Left hindlimb (tissue), 1 donor: ENCODE results near the gene VTCN1.
"Not testable (repeated sequence)": the region's sequence is repeated elsewhere in the genome, so short reads cannot be mapped to it uniquely, and the experiment has no call there.

Experiments used
- DNase-seq: peaks from one replicate; pipeline ENCODE4 v3.0.0-alpha.2; 2018

Gene VTCN1

DNA sequence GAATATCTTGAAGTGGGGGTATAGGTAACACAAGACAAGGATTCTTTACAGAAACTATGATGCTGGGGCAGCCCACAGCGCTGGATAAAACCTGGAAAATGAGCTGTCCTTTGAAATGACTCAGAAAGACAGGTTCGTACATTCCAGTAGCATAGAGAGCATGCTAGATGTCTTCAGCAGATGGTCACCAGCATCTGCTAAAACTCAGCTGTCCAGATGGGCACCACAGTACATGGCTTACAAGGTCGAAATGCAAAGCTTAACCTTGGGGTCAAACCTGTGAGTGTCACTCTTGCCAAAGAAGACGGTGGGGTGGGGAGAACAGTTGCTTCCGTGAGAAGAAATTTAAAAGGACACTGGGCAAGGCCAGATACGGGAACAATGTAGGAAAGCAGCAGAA lies 47.9 kb downstream of the VTCN1 start:
- DNase-seq = no peak

DNA sequence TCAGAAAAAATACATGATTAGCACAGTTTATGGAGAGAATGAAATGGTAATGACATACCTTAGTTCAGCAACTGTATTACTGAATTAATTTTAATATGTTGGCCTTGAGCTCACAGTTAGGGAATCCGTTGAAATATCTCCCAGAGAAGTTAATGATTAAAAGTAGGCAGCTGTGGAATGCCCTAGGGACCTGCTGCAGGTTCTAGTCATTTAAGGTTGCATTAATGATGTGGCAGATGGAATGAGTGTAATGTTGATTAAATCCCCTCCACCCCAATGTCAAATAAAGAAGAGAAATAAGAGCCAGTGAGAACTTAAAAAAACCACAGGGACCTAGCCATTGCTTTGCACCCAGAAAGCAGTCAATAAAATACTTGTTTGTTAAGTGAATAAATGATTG lies 48.8 kb downstream of the VTCN1 start:
- DNase-seq = no peak

DNA sequence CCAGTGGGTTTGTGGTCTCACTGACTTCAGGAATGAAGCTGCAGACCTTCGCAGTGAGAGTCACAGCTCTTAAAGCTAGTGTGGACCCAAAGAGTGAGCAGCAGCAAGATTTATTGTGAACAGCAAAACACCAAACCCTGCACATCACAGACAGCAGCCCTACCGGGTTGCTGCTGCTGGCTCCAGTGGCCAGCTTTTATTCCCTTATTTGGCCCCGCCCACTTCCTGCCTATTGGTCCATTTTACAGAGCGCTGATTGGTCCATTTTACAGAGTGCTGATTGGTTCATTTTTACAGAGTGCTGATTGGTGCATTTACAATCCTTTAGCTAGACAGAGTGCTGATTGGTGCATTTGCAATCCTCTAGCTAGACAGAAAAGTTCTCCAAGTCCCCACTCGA lies 59.4 kb downstream of the VTCN1 start:
- DNase-seq = not testable (repeated sequence)

DNA sequence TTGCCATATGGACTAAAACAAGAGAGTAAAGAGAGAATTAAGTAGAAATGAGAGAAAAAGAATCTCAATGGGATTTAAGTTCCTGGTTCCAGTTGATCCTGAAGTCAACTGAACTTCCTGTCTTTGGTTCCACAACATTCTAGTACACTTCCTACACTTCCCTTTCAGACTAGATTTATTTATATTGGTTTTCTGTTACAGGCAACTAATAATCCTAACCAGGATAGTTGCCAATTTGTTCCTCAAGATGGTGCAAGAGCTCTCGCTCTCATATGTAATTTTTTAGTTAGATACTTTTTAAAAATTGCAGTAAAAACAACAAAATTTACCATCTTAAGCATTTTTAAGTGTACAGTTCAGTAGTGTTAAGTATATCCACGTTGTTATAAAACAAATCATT lies 60.4 kb downstream of the VTCN1 start:
- no peak for DNase-seq

DNA sequence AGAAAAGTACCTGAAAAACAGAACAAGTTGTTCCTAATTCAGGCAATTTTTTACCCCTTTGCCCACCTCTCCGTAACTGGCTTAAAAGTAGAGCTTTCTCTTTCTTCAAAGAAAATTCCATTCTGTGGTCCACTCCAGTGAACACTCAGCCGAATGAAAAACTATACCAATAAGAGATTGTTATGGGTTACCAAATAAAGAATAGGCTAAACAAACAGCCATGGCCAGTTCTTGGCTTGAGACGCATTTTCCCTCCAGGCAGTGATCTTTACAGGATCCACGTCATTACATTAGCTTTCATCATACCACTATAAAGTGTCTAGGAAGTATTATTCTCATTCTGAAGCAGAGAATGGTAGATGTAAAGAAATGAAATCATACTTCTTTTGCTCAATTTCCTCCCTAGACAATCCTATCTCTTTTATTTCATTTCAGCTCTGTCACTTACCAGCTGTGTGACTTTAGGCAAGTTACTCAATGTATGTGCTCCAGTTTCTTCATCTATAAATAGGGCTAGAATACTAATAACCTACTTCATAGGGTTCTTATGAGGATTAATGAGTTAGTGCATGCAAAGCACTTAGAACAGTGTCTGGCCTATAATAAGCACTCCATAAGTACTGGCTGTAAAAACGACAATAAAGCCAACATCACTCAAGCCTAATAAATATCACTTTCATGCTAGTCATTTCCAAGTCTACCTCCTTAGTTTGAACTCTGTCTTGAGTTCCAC lies 62.7 kb downstream of the VTCN1 start:
- DNase-seq = no peak

DNA sequence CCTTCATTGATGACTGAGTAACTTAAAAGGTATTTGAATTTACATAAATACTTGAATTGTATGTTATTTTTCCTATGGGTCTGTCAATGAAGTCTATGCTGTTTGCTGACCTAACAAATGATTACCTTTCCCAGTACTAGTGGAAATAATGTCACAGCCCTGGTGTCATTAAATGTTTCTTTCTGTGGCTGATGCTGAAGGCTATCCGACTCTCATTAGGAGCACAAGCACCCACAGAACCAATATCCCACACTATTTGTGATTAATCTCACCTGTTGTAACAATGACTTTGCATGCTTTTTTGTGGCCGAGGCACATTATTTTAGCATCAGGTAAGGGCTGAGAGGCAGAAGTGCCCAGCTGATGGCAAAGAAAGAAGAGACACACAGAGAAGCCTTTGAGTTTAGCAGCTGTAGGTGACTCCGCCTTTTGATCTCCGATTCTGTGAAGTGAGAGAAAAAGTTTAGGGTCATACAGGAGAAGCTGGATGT lies 63.3 kb downstream of the VTCN1 start:
- no peak for DNase-seq

DNA sequence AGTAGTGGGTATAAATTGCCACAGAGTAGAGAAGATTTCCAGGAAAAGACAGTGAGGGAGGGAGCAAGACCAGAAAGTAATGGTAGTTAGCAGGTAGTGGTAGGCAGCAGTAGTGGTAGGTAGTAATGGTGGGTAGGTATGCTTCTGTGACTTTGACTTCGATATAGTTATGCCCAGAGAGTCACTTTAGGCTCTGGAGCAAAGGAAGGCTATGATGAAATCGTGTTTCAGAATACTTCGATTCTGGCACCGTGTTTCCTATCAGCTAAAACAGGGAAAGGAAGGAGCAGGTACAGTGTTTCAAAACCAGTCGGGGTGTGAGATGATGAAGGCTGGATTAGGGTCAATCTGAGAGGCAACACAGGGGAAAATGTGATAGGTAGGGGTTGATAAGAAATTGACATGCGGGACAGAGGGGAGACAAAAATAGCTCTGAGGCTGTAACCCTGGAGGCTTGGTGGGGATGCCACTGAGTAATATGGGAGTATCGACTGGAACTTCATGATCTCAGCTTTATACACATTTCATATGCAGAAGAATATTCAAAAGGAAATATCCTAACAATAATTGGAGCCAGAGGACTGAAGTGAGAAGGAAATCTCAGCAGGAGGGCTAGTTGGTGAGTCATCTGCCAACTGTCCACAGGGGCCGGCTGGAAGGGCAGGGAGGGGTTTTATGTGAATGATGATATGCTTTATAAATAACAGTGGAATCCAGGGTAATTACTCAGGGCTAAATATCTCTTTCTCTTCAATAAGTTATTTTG lies 64.0 kb downstream of the VTCN1 start:
- DNase-seq = no peak

DNA sequence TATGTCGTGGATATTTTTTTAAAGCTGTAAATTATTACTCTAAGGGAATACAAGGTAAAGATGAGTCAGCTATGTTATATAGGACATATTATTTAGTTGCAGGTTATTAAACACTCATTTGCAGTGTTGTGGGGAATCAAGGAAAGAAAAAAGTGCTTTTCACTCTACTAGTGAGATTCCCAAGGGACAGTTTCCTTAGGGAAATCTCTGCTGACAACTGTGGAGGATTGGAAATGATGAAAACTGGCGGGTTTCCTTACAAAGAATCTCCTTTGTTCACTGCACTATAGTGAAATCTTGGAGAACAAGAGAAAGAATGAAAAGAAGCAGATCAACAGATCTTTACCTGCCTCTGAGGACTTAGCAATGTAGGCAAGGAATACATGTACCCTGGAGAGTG lies 64.7 kb downstream of the VTCN1 start:
- no peak for DNase-seq

DNA sequence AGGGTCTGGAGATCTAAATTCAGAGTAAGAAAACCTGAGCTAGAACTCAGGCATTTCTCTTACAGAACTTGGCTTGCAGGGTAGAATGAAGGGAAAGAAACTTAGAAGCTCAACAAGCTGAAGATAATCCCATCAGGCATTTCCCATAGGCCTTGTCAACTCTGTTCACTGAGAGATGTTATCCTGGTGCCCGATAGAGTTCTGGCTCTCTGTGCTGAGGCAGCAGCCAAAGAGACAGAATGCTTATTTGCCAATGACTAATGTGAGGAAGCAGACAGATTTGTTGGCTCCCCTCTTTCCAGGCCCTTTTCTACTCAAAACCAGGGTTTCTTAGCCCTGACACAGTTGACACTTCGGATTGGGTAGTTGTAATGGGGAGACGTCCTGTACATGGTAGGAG lies 66.9 kb downstream of the VTCN1 start:
- DNase-seq = no peak

DNA sequence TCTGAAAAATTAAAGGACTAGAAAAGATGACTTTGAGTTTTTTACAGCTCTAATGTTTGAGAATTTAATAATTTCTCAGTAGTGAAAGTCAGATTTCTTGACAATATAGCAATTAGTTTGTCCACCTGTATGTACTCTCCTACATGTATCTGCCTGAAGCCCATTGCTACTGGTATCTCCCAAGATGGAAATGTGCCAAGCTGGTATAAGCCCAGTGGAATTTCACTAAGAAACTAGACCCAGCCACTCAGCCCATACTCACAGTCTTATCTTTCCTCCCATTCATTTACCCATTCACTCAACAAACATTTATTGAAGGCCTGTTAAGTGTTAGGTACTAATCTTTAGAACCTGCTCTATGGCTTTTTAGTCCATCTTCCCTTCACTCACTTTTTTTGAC lies 67.6 kb downstream of the VTCN1 start:
- no peak for DNase-seq

DNA sequence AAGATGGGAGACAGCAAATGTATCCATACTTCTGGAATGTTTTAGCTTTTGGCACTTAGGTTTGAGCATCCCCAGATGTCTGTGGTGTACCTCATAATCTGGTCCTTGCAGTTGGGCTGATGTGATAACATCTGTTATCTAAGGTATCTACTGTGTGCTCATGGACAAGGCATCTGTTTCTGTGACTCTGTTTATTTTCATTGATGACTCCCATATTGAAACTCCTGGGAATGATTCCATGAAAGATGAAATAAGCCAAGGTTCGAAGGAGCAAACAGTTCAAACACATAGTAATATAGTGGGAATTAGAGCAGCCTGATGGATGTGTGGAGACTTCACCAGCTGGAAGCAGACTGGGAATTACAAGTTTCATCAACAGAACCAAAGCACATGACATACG lies 68.5 kb downstream of the VTCN1 start:
- DNase-seq = no peak

DNA sequence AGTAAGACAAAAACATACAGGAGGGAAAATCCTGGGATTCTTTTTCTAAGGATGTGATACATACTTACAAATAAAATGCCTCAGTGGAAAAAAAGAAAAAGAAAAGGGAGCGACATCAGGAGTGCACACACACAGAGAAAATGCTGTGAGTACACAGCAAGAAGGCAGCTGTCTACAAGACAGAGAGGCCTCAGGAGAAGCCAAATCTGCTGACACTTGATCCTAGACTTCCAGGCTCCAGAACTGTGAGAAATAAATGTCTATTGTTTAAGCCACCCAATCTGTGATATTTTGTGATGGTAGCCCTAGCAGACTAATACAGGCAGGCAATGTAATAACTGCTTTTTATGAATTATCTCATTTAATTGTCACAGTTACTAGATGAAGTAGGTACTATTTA lies 72.2 kb downstream of the VTCN1 start:
- no peak for DNase-seq

DNA sequence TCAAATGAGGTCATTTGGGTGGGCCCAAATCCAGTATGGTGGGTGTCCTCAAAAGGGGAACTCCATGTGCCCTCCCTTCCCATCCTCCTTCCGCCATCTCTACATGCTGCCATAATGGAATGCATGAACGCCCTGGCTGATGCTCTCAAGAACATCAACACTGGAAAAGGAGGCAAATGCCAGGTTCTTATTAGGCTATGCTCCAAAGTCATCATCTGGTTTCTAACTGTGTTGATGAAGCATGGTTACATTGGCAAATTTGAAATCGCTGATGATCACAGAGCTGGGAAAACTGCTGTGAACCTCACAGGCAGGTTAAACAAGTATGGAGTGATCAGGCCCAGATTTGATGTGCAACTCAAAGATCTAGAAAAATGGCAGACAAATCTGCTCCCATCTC lies 72.6 kb downstream of the VTCN1 start:
- DNase-seq = no peak

DNA sequence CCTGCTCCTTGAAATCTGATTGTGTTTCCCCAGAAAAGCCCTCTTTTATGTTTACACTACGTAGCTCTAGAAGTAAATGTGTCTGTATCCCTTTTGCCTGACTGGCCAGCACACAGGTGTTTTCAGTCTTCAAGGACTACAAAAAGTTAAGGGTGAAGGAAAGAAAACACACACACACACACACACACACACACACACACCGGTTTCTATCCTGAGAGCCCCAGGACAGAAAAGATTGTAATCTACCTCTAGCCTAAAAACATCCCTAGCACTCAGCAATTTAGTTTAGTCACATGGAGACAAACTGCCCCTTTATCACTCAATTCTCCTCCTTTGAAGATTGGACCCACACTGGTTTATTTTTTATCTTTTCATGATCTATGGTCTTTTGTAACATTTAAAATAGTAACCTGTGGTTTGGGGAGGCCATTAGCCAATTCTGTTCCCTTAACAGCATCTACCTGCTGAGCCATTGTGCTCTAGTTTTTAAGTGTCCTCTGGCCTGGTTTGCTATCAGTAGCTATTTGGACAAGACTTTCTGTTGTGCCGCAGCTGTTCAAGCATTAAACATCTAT lies 73.4 kb downstream of the VTCN1 start:
- DNase-seq = no peak

DNA sequence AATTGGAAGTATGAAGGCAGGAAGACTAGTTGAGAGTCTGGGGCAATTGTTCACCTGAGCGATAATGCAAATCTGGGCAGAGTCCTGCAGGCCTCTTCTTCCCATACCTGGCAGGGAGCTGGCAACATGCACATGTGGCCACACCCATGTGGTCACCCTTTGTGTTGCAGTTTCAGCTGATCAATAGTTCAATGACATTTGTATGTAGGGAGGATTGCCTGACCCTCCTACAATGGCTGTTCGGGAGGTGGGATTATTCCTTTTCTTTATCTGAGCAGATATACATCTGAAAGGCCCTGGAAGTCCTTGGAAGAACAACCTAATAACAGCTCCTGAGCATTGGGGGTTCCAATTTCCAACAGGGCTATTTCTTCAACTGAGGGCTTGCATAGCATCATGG lies 74.0 kb downstream of the VTCN1 start:
- no peak for DNase-seq

DNA sequence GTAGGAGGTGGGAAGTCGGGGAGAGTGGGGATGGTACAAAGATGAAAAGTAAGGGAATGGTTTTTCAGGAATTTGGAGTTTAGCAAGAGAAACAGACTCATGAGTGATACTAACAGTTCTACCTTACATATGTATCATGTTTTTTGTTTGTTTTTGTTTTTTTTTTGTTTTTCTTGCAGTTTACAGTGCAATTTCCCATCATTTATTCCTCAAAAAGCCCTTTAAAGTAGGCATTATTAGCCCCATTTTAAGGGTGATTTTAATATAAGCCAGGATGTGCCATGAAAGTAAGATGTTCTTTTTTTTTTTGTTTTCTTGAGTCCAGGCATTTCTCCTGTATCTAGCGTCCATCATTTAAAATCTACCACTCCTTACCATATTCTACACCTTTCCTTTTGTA lies 75.4 kb downstream of the VTCN1 start:
- no peak for DNase-seq

DNA sequence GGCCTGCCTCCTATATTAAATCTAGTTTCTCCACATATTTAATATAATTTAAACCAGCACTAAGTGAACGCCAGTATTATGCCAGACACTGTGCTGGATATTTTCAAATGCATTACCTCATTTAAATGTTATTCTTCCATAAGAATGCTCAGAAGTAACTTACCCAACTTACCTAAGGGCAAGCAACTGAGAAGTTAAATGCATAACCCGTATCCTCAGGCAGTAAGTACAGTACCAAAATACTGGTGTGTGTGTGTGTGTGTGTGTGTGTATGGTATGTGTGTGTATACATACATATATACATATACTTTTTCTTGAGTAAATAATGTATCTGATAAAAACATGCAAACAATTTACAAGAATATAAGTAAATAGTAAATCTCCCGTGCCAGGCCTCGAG lies 80.2 kb downstream of the VTCN1 start:
- no peak for DNase-seq

DNA sequence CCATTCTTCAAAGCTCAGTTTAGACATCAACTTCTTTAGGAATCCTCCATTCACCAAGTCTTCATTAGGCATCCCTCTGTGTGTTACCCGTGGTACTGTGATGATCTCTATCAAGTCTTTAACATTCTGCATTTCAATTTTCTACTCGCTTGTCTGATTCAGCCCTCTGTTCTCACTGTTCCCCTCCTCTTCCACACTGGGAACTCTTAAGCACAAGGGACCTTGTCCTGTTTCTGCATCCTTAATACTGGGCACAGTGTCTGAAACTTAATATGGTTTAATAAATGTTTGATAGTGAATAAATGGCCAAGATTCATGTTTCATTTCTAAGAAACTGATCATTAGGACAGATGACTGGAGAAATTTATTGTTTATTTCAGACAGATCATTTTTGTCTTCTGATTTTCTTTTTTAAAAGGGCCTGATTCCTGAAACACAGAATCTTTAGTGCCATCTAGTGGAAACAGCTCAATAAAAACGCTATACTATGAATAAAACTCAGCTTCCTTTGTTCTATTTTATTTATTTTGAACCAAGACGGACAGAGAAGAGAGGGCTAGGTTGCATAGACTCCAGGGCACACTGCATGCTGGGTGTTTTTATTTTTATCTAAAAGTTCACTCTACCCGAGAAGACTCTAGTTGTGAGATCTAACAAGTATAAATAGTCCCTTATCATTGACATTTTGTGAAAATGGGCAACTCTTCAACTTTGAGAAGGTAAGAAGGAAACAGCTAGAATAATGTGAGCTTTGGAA lies 82.2 kb downstream of the VTCN1 start:
- no peak for DNase-seq

DNA sequence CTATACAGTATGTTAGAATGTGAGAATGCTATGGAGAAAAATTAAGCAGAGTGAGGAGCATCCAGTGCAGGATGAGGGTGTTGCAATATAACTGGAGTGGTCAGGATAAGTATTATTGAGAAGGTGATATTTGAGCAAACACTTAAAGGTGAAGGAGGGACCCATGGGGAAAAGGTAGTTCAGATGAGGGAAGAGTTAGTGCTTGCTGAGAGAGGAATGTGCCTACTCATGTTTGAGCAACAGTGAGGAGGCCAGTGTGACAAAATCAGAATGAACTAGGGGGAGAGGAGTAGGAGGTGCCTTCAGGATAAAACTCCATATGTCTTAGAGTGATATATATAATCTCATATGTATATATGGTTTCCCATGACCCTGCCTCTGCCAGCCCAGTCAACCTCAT lies 82.9 kb downstream of the VTCN1 start:
- DNase-seq = no peak

DNA sequence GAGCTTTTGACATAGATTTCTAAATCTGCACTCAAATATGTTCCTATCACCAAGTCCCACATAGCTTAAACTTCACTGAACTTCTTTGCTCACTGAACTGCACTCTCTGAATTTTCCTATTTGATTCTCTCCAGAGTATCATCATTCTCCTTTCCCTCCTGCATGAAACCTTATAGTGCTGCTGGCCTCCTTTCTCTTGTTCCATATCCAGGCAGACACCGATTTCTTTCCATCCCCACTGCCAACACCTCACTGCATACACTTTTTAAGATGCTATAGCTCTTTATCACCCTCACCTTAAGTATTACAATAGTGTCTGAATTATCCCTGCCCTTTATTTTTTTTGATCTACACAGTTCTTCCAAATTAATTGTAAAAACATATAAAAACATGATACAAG lies 86.1 kb downstream of the VTCN1 start:
- DNase-seq = no peak

DNA sequence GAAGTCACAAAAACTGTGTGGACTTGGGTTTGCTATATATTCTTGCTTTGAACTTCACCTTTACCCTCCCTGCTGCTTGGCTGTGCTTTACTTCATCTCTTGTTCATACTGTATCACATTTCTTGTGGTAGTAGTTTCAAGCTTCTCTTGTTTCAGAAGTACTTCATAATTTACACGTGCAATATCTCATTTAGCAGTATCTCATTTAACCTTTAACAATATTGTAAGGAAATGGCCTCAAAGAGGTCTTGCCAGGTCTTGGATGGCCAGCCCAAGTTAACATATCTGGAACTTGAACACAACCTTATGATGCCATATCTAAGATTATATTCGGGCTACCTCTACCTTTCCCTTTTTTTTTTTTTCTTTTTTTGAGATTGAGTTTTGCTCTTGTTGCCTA lies 87.5 kb downstream of the VTCN1 start:
- DNase-seq = no peak

DNA sequence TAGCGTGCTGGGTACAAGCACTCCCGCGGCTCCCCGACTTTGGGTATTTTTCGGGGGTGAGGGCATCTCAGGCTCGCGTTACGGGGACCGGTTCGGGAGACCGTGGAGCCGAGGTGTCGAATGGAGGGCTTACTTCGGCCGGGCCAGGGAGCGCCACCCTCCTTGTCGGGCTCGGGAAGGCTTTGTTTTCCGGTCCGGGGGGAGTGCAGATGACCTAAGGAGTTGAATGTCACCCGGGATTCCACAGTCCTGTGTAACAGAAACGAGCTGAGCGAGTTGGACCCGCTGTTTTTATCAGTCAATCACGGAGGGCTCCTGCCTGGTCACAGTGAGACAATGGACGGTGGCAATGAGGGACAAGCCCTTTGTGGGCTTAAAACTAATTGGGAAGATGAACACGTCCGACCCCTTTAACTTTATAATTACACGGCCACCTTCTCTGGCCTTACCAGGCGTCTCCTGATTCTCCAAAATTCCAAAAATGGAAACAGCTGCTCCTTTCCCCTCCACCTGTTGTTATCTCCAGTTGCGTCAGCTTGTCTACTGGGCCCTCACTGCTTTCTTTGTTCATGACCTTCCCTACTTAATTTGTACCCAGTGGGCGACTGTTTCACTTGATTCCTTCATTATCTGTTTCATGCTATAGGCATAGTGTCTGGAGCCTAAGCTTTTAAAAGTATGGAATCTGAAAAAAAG lies 88.2 kb downstream of the VTCN1 start:
- no peak for DNase-seq
